IMR-90 (cell line): ENCODE results near the gene C1QL2. TPM values are rescaled to one million over a fixed set of nuclear protein-coding genes. Genes with fewer than 3 reads are reported as not detected.

Source experiments
- ATAC-seq: fragments of 200-7000 bp; cut with Tn5 transposase; 2 replicates; pipeline ENCODE4 v1.9.1; 2020; ENCODE audit warnings: low read depth, mild to moderate bottlenecking, moderate library complexity
- BruUV-seq: library from RNA; stranded (reverse); fragments of 400-500 nt; replicated peaks from 2 replicates; lab custom pipeline; 2021; lab: Mats Ljungman, UMichigan
- CTCF ChIA-PET: fragments of 300-600 bp; formaldehyde crosslinking; extraction: SDS; loops from one replicate; lab custom pipeline; 2021; ENCODE audit warnings: antibody characterized with exemption; lab: Yijun Ruan, JAX
- POLR2A ChIA-PET: fragments of 300-600 bp; sonication (Branson Sonifier 250); formaldehyde crosslinking; loops from one replicate; lab custom pipeline; 2022; ENCODE audit warnings: antibody characterized with exemption; ENCODE audit not compliant: unreplicated experiment; lab: Charles Lee
- DNase-seq: peaks from one replicate; pipeline ENCODE4 v3.0.0; 2013
- H2AFZ ChIP-seq: replicated peaks from 2 replicates; pipeline ENCODE3; 2013; ENCODE audit warnings: low read length, mild to moderate bottlenecking; ENCODE audit not compliant: poor library complexity
- H2AK5ac ChIP-seq: 2 replicates; pipeline ENCODE4 v1.6.1; 2013; ENCODE audit warnings: low read depth, low read length, inconsistent platforms
- H2AK9ac ChIP-seq: replicated peaks from 2 replicates; pipeline ENCODE3; 2013; ENCODE audit warnings: mild to moderate bottlenecking, low read depth, low read length, moderate library complexity; ENCODE audit not compliant: poor library complexity
- H2BK120ac ChIP-seq: 2 replicates; pipeline ENCODE4 v1.6.1; 2013; ENCODE audit warnings: low read depth, low read length, inconsistent platforms
- H2BK15ac ChIP-seq: 3 replicates; pipeline ENCODE4 v1.6.1; 2013; ENCODE audit warnings: low read depth, low read length, inconsistent platforms
- H2BK20ac ChIP-seq: 2 replicates; pipeline ENCODE4 v1.6.1; 2013; ENCODE audit warnings: low read depth, mild to moderate bottlenecking, inconsistent platforms, low read length, moderate library complexity
- H2BK5ac ChIP-seq: 2 replicates; pipeline ENCODE4 v1.6.1; 2013; ENCODE audit warnings: mild to moderate bottlenecking, low read depth, low read length, inconsistent platforms; ENCODE audit not compliant: poor library complexity, severe bottlenecking
- H3K14ac ChIP-seq: replicated peaks from 2 replicates; pipeline ENCODE4 v1.6.1; 2013; ENCODE audit warnings: low read depth, low read length, inconsistent platforms
- H3K18ac ChIP-seq: 2 replicates; pipeline ENCODE4 v1.6.1; 2013; ENCODE audit warnings: low read depth, low read length, control low read depth
- H3K23ac ChIP-seq: 2 replicates; pipeline ENCODE4 v1.6.1; 2013; ENCODE audit warnings: low read depth, low read length, inconsistent platforms
- H3K27ac ChIP-seq: 2 replicates; pipeline ENCODE4 v1.5.1; 2013; ENCODE audit warnings: mild to moderate bottlenecking, control low read depth, low read length; ENCODE audit not compliant: insufficient read depth
- H3K27me3 ChIP-seq: 2 replicates; pipeline ENCODE4 v1.6.1; 2013; ENCODE audit warnings: low read length; ENCODE audit not compliant: control insufficient read depth, insufficient read depth
- H3K36me3 ChIP-seq: 2 replicates; pipeline ENCODE4 v1.6.1; 2013; ENCODE audit warnings: low read length, mixed read lengths; ENCODE audit not compliant: control insufficient read depth, insufficient read depth
- H3K4ac ChIP-seq: 2 replicates; pipeline ENCODE4 v1.6.1; 2013; ENCODE audit warnings: low read depth, low read length, inconsistent platforms
- H3K4me1 ChIP-seq: 2 replicates; pipeline ENCODE4 v1.6.1; 2013; ENCODE audit warnings: low read length, mixed read lengths; ENCODE audit not compliant: control insufficient read depth, insufficient read depth
- H3K4me2 ChIP-seq: 2 replicates; pipeline ENCODE4 v1.6.1; 2013; ENCODE audit warnings: low read depth, mild to moderate bottlenecking, control low read depth, low read length, moderate library complexity
- H3K4me3 ChIP-seq: 2 replicates; pipeline ENCODE4 v1.5.1; 2013; ENCODE audit warnings: low read depth, mild to moderate bottlenecking, control low read depth, low read length, moderate library complexity; ENCODE audit not compliant: insufficient read depth
- H3K56ac ChIP-seq: 2 replicates; pipeline ENCODE4 v1.6.1; 2013; ENCODE audit warnings: low read length, inconsistent platforms; ENCODE audit not compliant: insufficient read depth; ENCODE audit errors: extremely low read depth
- H3K79me1 ChIP-seq, 2 experiments: 2 replicates each; pipeline ENCODE4 v1.6.1; 2013; ENCODE audit warnings: low read length in 2 of 2, inconsistent platforms in 1 of 2, low read depth in 1 of 2
- H3K9ac ChIP-seq: 2 replicates; pipeline ENCODE4 v1.6.1; 2013; ENCODE audit warnings: low read depth, low read length, control low read depth
- H3K9me1 ChIP-seq: 2 replicates; pipeline ENCODE4 v1.6.1; 2013; ENCODE audit warnings: low read length, inconsistent platforms; ENCODE audit not compliant: insufficient read depth
- H3K9me3 ChIP-seq: 2 replicates; pipeline ENCODE4 v1.6.1; 2013; ENCODE audit warnings: low read length; ENCODE audit not compliant: control insufficient read depth, insufficient read depth
- H4K20me1 ChIP-seq: 2 replicates; pipeline ENCODE4 v1.6.1; 2013; ENCODE audit warnings: low read length, inconsistent platforms; ENCODE audit not compliant: insufficient read depth
- H4K5ac ChIP-seq: 2 replicates; pipeline ENCODE4 v1.6.1; 2013; ENCODE audit warnings: mild to moderate bottlenecking, low read depth, low read length, control low read depth
- H4K8ac ChIP-seq, 2 experiments: 2 replicates each; pipeline ENCODE4 v1.6.1; 2013; ENCODE audit warnings: low read depth in 2 of 2, low read length in 2 of 2, control low read depth in 1 of 2, inconsistent platforms in 1 of 2
- H4K91ac ChIP-seq: 2 replicates; pipeline ENCODE4 v1.6.1; 2013; ENCODE audit warnings: low read depth, low read length, inconsistent platforms; ENCODE audit not compliant: insufficient read depth
- BHLHE40 ChIP-seq: fragments of 150-350 bp; IDR thresholded peaks from 2 replicates; pipeline ENCODE4 v1.6.1; 2016; ENCODE audit warnings: mild to moderate bottlenecking, low read depth, low read length
- CEBPB ChIP-seq: IDR thresholded peaks from 2 replicates; pipeline ENCODE4 v1.6.1; 2012; ENCODE audit warnings: low read depth, low read length, improper control_type of control experiment
- CTCF ChIP-seq: conservative IDR thresholded peaks from 2 replicates; pipeline ENCODE4 v1.5.1; 2012; ENCODE audit warnings: mild to moderate bottlenecking, low read depth, low read length, improper control_type of control experiment
- FOS ChIP-seq: fragments of 150-350 bp; IDR thresholded peaks from 2 replicates; pipeline ENCODE4 v1.6.1; 2016; ENCODE audit warnings: low read depth, low read length
- MXI1 ChIP-seq: IDR thresholded peaks from 2 replicates; pipeline ENCODE4 v1.6.1; 2012; ENCODE audit warnings: low read depth, mild to moderate bottlenecking, low read length, moderate library complexity, borderline replicate concordance
- NFE2L2 ChIP-seq: fragments of 150-350 bp; IDR thresholded peaks from 2 replicates; pipeline ENCODE4 v1.6.1; 2016; ENCODE audit warnings: low read depth, mild to moderate bottlenecking, low read length
- RAD21 ChIP-seq: IDR thresholded peaks from 2 replicates; pipeline ENCODE4 v1.6.1; 2012; ENCODE audit warnings: low read length, improper control_type of control experiment
- RCOR1 ChIP-seq: IDR thresholded peaks from 2 replicates; pipeline ENCODE4 v1.6.1; 2012; ENCODE audit warnings: mild to moderate bottlenecking, low read length, improper control_type of control experiment; ENCODE audit not compliant: insufficient replicate concordance
- RFX5 ChIP-seq: IDR thresholded peaks from 2 replicates; pipeline ENCODE4 v1.8.0; 2012; ENCODE audit warnings: low read depth, mild to moderate bottlenecking, low read length, moderate library complexity
- SMC3 ChIP-seq: fragments of 150-350 bp; IDR thresholded peaks from 2 replicates; pipeline ENCODE4 v1.6.1; 2016; ENCODE audit warnings: low read depth, mild to moderate bottlenecking, antibody characterized with exemption, low read length, moderate library complexity
- USF2 ChIP-seq: fragments of 150-350 bp; IDR thresholded peaks from 2 replicates; pipeline ENCODE4 v1.6.1; 2017; ENCODE audit warnings: mild to moderate bottlenecking, antibody characterized with exemption, low read length, low read depth
- WGBS, 2 experiments: methylation state at CpG; one replicate each; pipeline versions ENCODE4 v1.1.5 to v1.1.7; 2013; ENCODE audit warnings: missing lambda C conversion rate in 2 of 2; ENCODE audit not compliant: insufficient read length in 1 of 2; ENCODE audit errors: extremely low coverage in 2 of 2; 5-methylcytosine and 5-hydroxymethylcytosine counted together
- dilution Hi-C: fragments of 300-500 bp; cut with HindIII; formaldehyde crosslinking; loops from one replicate; pipeline ENCODE4 v1.14.3; 2018; ENCODE audit warnings: low sequenced_read_pairs; ENCODE audit not compliant: unreplicated experiment
- in situ Hi-C: fragments of 300-500 bp; cut with MboI; formaldehyde crosslinking; loops from 3 replicates; pipeline ENCODE4 v1.14.3; 2019; ENCODE audit warnings: low sequenced_read_pairs, inconsistent platforms, mixed read lengths
- intact Hi-C: fragments of 100-400 bp; cut with micrococcal nuclease; formaldehyde crosslinking; loops from 2 replicates; pipeline ENCODE4 v1.10.0; 2022
- polyA plus RNA-seq, 3 experiments: library from polyadenylated mRNA; depleted of rRNA; stranded (reverse); fragments of >200 nt; gene quantifications; 2 replicates each; pipeline ENCODE4 v1.2.3, GENCODE V29; 2012; ENCODE audit warnings: low replicate concordance in 1 of 3
- total RNA-seq: library from RNA; depleted of rRNA; stranded (reverse); fragments of >200 nt; gene quantifications from 2 replicates; pipeline ENCODE4 v1.2.3, GENCODE V29; 2012

The C1QL2 gene
- total and polyA plus RNA-seq, 2 of the 4 experiments (the other 2 are of a cell fraction), result not detected

- no peaks in the 10 kb centered on the region for H3K9me1 ChIP-seq
- H2BK20ac ChIP-seq, result no peak overlapping the region
- ChIA-PET POLR2A (no interaction called here), CTCF (no interaction called here)
- DNase-seq (no peak), ATAC-seq (no peak)
- H3K79me1 ChIP-seq, result no peaks in the 10 kb centered on the region
- no TSS peak for BruUV-seq
- no peak overlapping the region for H3K14ac ChIP-seq
- H4K20me1 ChIP-seq, result no peaks in the 10 kb centered on the region
- no peak overlapping the region for H3K56ac ChIP-seq
- H2BK120ac ChIP-seq, result no peak overlapping the region
- dilution Hi-C loops, result no loop called here
- no peak overlapping the region for H2BK15ac ChIP-seq
- H4K5ac ChIP-seq, result no peak overlapping the region
- no peak overlapping the region for H3K4me2 ChIP-seq
- 70% methylated on average over 2 of the region's 12 CpGs; no CpG with 5 or more reads in 1 of the 2 experiments for WGBS, 2 experiments
- no peak overlapping the region for H3K9ac ChIP-seq
- no peak overlapping the region for H2AFZ ChIP-seq
- no peak overlapping the region for H3K4ac ChIP-seq
- H3K4me3 ChIP-seq, result no peak overlapping the region
- H3K18ac ChIP-seq, result no peak overlapping the region
- H3K36me3 ChIP-seq, result no peaks in the 10 kb centered on the region
- H3K23ac ChIP-seq, result no peak overlapping the region
- no peak overlapping the region for H2AK5ac ChIP-seq
- no peak for TF ChIP-seq NFE2L2
- no peak for TF ChIP-seq MXI1
- no peak for TF ChIP-seq RCOR1
- no peak for TF ChIP-seq RFX5
- TF ChIP-seq FOS, result no peak
- no peak for TF ChIP-seq CEBPB
- TF ChIP-seq SMC3, result no peak
- TF ChIP-seq RAD21, result no peak
- no peak for TF ChIP-seq USF2
- no peak for TF ChIP-seq CTCF
- TF ChIP-seq BHLHE40, result no peak
- no peak overlapping the region for H4K8ac ChIP-seq
- H2BK5ac ChIP-seq, result no peak overlapping the region
- in situ Hi-C loops, result no loop called here
- no peak overlapping the region for H2AK9ac ChIP-seq
- no peaks in the 10 kb centered on the region for H3K4me1 ChIP-seq
- no peaks in the 10 kb centered on the region for H3K9me3 ChIP-seq
- H3K27me3 ChIP-seq, result peaks cover 9% of the 10 kb centered on the region
- no peak overlapping the region for H4K91ac ChIP-seq
- no peak overlapping the region for H3K27ac ChIP-seq
- intact Hi-C loops, result no loop called here
Measured at GRCh38 chr2:119123389-119123788, 35.2 kb downstream of the C1QL2 start.
